HFFc6 (cell line): Measurements from ENCODE around the gene TTF2. TPM values are rescaled to one million over a fixed set of nuclear protein-coding genes. Genes with fewer than 3 reads are reported as not detected.

ENCODE experiments used
- microRNA-seq: library from miRNA; unstranded; fragments of <30 nt; microRNA quantifications from one replicate; pipeline ENCODE4, GENCODE V29; 2019
- total RNA-seq, 6 experiments: library from RNA; stranded (reverse); fragmentation: NEBNext Ultra II Directional; extraction: Animal tissue kit (Norgen Biotek cat#: 25700); gene quantifications; 2 replicates in 1 of 6; 3 replicates in 5 of 6; pipeline ENCODE4 v1.2.3, GENCODE V29; 2021

Gene TTF2
- total RNA-seq, 6 experiments from 2014 or later = 18.7 to 28.6 (median 24.2) TPM

Small RNAs within 50 kb of the gene (microRNA-seq; reads per million reads assigned to microRNA genes)
- 16.2 reads per million, percentile 21 among the genes with 10 or more reads in this experiment for gene MIR942

Other genes starting within 250 kb of the TTF2 start
- under 1 TPM in 1 of 6 experiments, not detected in 5; 0.14 TPM for gene PTGFRN, start 150.4 kb upstream of the TTF2 start, total RNA-seq
- not detected for gene CD101, start 58.6 kb upstream of the TTF2 start, total RNA-seq
- gene TRIM45, start 61.4 kb downstream of the TTF2 start, total RNA-seq = 1 to 10 TPM; 2.1 to 4.4 (median 3.6) TPM
- not detected for gene VTCN1, start 150.6 kb downstream of the TTF2 start, total RNA-seq